PC-9 (cell line): ENCODE measurements around the gene PTPN21. TPM values are rescaled to one million over a fixed set of nuclear protein-coding genes. Genes with fewer than 3 reads are reported as not detected.

ENCODE experiments used
- BruUV-seq: library from RNA; stranded (reverse); fragments of 400-500 nt; replicated peaks from 2 replicates; lab custom pipeline; 2021; lab: Mats Ljungman, UMichigan
- CTCF ChIA-PET: fragments of 300-600 bp; sonication (Branson Sonifier 250); formaldehyde crosslinking; loops from one replicate; lab custom pipeline; 2022; ENCODE audit warnings: antibody characterized with exemption; lab: Charles Lee
- POLR2A ChIA-PET: fragments of 300-600 bp; sonication (Branson Sonifier 250); formaldehyde crosslinking; loops from one replicate; lab custom pipeline; 2022; ENCODE audit warnings: antibody characterized with exemption; ENCODE audit not compliant: unreplicated experiment; lab: Charles Lee
- DNase-seq, 2 experiments: peaks; one replicate each; pipeline versions ENCODE4 v3.0.0 to v3.0.0-alpha.2; 2015 to 2022; ENCODE audit warnings: mixed read lengths in 1 of 2
- H2AFZ ChIP-seq: fragments of 200-600 bp; sonication (generic); 2 replicates; pipeline ENCODE4 v1.8.1; 2017; ENCODE audit warnings: antibody characterized with exemption
- H3F3A ChIP-seq: fragments of 200-600 bp; sonication (generic); 2 replicates; pipeline ENCODE4 v1.8.1; 2017; ENCODE audit warnings: antibody characterized with exemption, mild to moderate bottlenecking, low read depth; ENCODE audit not compliant: insufficient read depth
- H3K27ac ChIP-seq: fragments of 200-600 bp; sonication (generic); 2 replicates; pipeline ENCODE4 v1.6.1; 2016; ENCODE audit warnings: mixed run types
- H3K27me3 ChIP-seq: fragments of 200-600 bp; sonication (generic); 2 replicates; pipeline ENCODE4 v1.6.1; 2016; ENCODE audit warnings: low read depth, mixed run types; ENCODE audit not compliant: insufficient read depth
- H3K36me3 ChIP-seq: fragments of 200-600 bp; sonication (generic); 2 replicates; pipeline ENCODE4 v1.6.1; 2016; ENCODE audit warnings: low read depth, mixed run types
- H3K4me1 ChIP-seq: fragments of 200-600 bp; sonication (generic); replicated peaks from 2 replicates; pipeline ENCODE4 v1.6.1; 2016; ENCODE audit warnings: mixed run types; ENCODE audit not compliant: insufficient read depth
- H3K4me2 ChIP-seq: fragments of 200-600 bp; sonication (generic); 2 replicates; pipeline ENCODE4 v1.6.1; 2017; ENCODE audit warnings: mixed run types
- H3K4me3 ChIP-seq: fragments of 200-600 bp; sonication (generic); 2 replicates; pipeline ENCODE4 v1.6.1; 2016; ENCODE audit warnings: mixed run types
- H3K79me2 ChIP-seq: fragments of 200-600 bp; sonication (generic); 2 replicates; pipeline ENCODE4 v1.6.1; 2017; ENCODE audit warnings: low read depth, mixed run types
- H3K9me2 ChIP-seq: fragments of 200-600 bp; sonication (generic); 2 replicates; pipeline ENCODE4 v1.8.1; 2017; ENCODE audit warnings: mild to moderate bottlenecking; ENCODE audit not compliant: insufficient read depth
- H3K9me3 ChIP-seq: fragments of 200-600 bp; sonication (generic); 2 replicates; pipeline ENCODE4 v1.8.1; 2016; ENCODE audit warnings: low read depth; ENCODE audit not compliant: insufficient read depth
- H4K20me1 ChIP-seq: fragments of 200-600 bp; sonication (generic); 2 replicates; pipeline ENCODE4 v1.8.1; 2017; ENCODE audit not compliant: insufficient read depth
- CTCF ChIP-seq: fragments of 200-600 bp; sonication (generic); conservative IDR thresholded peaks from 2 replicates; pipeline ENCODE4 v1.6.1; 2017; ENCODE audit warnings: mixed run types, antibody characterized with exemption, mild to moderate bottlenecking, moderate library complexity
- EZH2 ChIP-seq: fragments of 200-600 bp; sonication (generic); IDR thresholded peaks from 2 replicates; pipeline ENCODE4 v1.8.0; 2017; ENCODE audit warnings: antibody characterized with exemption, low read depth
- intact Hi-C: fragments of 100-400 bp; cut with micrococcal nuclease; formaldehyde crosslinking; loops from one replicate; pipeline ENCODE4 v1.10.0; 2022; ENCODE audit not compliant: unreplicated experiment
- total RNA-seq: library from RNA; stranded (reverse); gene quantifications from 2 replicates; pipeline ENCODE4 v1.2.3, GENCODE V29; 2021

PTPN21 gene
- total RNA-seq, 1 experiment from 2014 or later, result 4.0 TPM

- DNase-seq, result no peak
- H3K4me1 ChIP-seq, result no peaks in the 10 kb centered on the region
- no peaks in the 10 kb centered on the region for H3F3A ChIP-seq
- 0 out of 2 replicates have a peak, but pooled peaks cover 3% of the 10 kb centered on the region for H4K20me1 ChIP-seq
- ChIA-PET POLR2A (no interaction called here), CTCF (no interaction called here)
- BruUV-seq, result no TSS peak
- no peak overlapping the region for H3K4me3 ChIP-seq
- no peak overlapping the region for H3K27ac ChIP-seq
- peaks cover 24% of the 10 kb centered on the region; the same call in 1 of the 2 replicates for H3K36me3 ChIP-seq
- no peak overlapping the region for H2AFZ ChIP-seq
- no peaks in the 10 kb centered on the region for H3K9me2 ChIP-seq
- no peaks in the 10 kb centered on the region for H3K9me3 ChIP-seq
- H3K27me3 ChIP-seq, result no peaks in the 10 kb centered on the region
- H3K4me2 ChIP-seq, result no peak overlapping the region
- intact Hi-C loops, result no loop called here
- no peaks in the 10 kb centered on the region for H3K79me2 ChIP-seq
- TF ChIP-seq CTCF, result no peak
- no peak for TF ChIP-seq EZH2
Measured at GRCh38 chr14:88572117-88572516, 17.3 kb upstream of the PTPN21 start.

DNA sequence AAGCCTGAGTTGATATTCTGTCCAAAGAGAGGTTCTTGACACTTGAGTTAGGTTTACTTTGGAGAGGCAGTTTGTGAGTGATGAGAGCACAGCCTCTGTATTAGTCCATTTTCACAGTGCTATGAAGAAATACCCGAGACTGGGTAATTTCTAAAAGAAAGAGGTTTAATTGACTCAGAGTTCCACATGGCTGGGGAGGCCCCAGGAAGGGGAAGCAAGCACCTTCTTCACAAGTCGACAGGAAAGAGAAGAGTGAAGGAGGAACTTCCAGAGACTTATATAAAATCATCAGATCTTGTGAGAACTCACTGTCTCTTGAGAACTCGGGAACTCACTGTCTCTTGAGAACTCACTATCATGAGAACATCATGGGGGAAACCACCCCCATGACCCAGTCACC lies 13.4 kb upstream of the PTPN21 start:
- intact Hi-C loops, result no loop called here
- Histone ChIP-seq H3K4me3 (no peak overlapping the region), H3K4me1 (peaks cover 12% of the 10 kb centered on the region; the same call in 1 of the 2 replicates), H2AFZ (no peak overlapping the region), H3K9me3 (no peaks in the 10 kb centered on the region), H3K9me2 (no peaks in the 10 kb centered on the region), H3K79me2 (peaks cover 22% of the 10 kb centered on the region), H3K36me3 (peaks cover 24% of the 10 kb centered on the region), H3F3A (no peaks in the 10 kb centered on the region), H3K4me2 (no peak overlapping the region), H3K27me3 (no peaks in the 10 kb centered on the region), H3K27ac (no peak overlapping the region), H4K20me1 (0 out of 2 replicates have a peak, but pooled peaks cover 3% of the 10 kb centered on the region)
- ChIA-PET POLR2A (no interaction called here), CTCF (no interaction called here)
- no TSS peak for BruUV-seq
- DNase-seq, result no peak
- TF ChIP-seq EZH2, result no peak
- no peak for TF ChIP-seq CTCF

- H4K20me1 ChIP-seq, result 0 out of 2 replicates have a peak, but pooled peaks cover 3% of the 10 kb centered on the region
- H3K27ac ChIP-seq, result no peak overlapping the region
- no peak overlapping the region for H3K4me2 ChIP-seq
- H3K4me1 ChIP-seq, result peaks cover 16% of the 10 kb centered on the region; the same call in 1 of the 2 replicates
- DNase-seq, result no peak
- peaks cover 22% of the 10 kb centered on the region for H3K79me2 ChIP-seq
- TF ChIP-seq CTCF (no peak), EZH2 (no peak)
- ChIA-PET CTCF (no interaction called here), POLR2A (no interaction called here)
- H3K4me3 ChIP-seq, result no peak overlapping the region
- no peak overlapping the region for H2AFZ ChIP-seq
- H3K9me2 ChIP-seq, result no peaks in the 10 kb centered on the region
- peaks cover 12% of the 10 kb centered on the region for H3K36me3 ChIP-seq
- no peaks in the 10 kb centered on the region for H3K9me3 ChIP-seq
- no peaks in the 10 kb centered on the region for H3F3A ChIP-seq
- no peaks in the 10 kb centered on the region for H3K27me3 ChIP-seq
- intact Hi-C loops, result no loop called here
- no TSS peak for BruUV-seq
Measured at GRCh38 chr14:88565427-88565826, 10.6 kb upstream of the PTPN21 start.
